ENCODE measurements around the gene CLEC2L.
"Not testable (repeated sequence)": the region's sequence is repeated elsewhere in the genome, so short reads cannot be mapped to it uniquely, and the experiment has no call there.

CLEC2L gene

DNA sequence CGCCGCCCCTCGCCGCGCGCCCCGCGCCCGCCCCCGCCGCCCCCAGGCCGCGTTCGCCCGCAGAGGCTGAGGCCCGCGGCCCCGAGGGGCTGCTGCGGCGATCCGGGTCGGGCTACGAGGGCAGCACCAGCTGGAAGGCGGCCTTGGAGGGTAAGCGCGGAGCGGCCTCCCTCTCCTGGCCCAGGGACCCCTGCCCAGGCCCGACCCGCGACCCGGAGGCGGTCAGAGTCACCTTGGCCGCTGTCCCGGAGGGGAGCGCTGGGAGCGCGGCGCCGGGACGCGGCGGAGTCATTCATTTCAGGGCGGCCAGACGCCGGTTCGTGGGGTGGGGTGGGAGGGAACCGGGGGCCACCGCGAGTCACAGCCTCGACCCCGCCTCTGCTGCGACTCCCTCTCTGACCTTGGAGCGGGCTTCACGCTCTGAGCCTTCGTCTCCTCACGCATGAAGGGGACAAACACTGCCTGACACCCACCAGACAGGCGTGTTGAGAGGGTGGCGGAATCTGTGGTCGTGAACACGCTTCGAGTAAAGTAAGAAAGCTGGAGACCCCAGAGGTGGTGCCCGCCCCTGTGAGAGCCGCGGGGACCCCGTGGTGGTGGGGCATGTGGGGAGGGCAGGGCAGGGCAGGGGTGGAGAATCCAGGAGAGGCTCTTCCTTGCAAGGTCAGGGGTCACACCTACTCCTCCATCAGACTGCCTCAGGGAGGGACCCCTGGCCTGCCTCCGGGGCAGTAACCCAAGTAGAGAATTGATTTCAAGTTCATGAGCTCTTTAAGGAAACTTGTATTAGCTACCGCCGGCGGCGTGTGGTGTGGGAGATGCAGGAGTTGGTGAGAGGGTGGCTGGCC is 707 bp downstream of the CLEC2L start:
- FAIRE-seq: no peak

DNA sequence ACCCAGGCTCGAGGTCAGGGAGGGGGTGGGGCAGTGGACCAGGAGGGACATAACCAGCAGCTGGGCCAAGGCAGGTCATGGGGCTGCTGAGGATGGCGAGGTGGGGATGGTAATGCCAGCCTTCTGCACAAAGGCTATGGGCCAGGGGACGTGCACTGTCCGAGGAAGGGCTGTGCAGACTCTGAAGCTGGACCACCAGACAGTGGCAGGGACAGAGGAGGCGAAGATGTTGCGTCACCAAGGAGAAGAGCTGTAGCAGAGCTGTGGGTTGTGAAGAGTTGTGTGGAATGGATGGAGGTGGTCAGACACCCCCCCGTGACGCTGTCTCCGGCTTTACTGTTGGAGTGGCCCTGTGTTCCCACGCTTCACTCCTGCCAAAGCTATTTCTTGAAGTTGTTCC is 1.8 kb downstream of the CLEC2L start:
- no peak for FAIRE-seq

DNA sequence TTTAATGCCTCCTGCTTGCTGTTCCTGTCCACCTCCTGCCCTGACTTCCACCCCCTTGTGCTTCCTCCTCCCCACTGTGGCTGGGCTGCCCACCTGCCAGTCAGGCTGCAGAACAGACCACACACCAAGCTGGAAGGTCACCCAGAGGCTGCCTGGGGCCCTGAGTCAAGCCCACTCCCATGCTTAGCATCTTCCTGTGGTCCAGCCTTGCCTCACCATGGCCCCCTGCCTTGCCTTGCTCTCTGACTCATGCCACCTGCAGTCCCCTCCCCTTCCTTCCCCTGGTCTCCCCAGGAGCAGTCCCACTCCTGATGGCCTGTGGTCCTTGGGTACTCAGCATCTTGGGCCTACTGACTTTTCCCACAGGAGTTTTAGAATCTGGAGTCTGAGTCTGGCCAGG is 2.3 kb downstream of the CLEC2L start:
- no peak for FAIRE-seq

DNA sequence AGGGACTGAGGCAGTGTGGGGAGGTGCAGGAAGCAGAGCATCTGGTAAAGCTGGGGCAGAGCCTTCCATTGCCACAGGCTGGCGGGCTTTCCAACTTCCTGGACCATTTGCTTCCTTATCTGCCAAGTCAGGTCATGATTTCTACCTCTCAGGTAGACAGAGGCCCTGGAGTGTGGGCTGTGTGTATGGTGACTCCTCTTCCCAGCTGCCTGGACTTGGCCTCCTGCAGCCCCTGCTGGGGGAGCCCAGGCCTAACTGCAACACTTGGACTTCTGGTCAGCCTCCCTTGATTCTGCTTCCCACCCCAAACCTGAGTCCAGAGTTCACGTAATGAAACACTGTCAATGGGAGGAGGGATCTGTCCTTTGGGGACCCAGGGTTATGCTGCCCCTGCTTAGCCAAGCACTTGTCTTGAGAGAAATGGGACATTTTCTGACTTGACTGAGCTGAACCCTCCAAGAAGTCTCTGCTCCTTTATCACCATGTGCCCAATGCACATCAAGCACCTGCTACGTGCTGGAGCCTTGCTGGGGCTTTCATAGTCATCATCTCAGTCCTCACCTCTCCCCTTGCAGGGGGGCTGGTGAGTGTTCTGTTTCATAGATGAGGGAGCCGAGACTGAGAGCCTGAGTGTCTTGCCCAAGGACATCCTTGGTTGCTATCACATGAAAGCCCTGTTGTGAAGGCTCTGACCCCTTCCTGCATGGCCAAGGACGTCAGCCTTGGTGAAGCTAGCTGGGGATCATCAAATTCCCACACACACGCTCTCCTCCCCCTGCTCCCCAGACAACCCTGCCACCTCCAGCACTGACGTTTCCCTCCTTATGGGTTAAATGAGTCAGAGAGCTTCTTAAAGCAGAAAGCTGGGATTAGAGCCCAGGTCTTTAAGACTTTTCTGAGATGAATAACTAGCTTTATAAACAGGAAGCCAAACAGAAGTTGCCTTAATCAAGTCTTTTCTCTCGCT is 3.4 kb downstream of the CLEC2L start:
- FAIRE-seq: no peak

DNA sequence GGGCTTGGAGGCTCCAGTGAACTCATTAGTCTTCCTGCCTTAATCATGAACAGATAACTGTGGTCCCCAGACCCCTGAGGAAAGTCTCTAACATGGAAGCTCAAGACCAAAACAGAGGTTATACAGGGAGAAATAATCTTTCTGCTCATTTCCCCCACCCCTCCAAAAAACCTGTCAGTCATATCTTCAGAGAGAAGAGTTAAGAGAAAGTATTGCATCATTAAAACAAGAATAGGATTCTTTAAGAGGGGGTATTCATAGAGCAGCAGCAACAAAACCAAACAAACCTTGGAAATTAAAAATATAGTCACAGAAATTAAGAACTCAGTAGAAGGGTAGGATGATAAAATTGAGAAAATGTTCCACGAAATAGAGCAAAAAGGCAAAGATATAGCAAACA is 7.6 kb downstream of the CLEC2L start:
- no peak for FAIRE-seq

DNA sequence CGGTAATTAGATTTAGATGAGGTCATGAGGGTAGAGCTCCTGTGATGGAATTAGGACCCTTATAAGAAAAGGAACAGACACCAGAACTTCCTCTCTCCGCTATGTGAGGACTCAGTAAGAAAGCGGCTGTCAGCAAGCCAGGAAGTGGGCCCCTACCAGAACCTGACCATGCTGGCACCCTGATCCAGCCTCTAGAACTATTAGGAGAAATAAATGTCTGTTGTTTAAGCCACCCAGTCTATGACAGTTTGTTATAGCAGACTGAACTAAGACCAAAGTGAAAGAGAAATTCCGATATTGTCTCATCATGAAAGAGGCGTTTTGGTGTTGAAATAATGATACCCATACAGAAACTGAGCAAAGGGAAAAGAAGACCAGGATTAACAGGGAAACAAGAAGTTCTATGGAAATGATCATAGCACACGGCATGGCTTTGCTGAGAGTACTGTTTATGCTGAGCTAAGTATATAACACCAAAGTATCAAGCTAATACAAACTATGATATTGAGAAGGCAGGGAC is 9.2 kb downstream of the CLEC2L start:
- no peak for FAIRE-seq

DNA sequence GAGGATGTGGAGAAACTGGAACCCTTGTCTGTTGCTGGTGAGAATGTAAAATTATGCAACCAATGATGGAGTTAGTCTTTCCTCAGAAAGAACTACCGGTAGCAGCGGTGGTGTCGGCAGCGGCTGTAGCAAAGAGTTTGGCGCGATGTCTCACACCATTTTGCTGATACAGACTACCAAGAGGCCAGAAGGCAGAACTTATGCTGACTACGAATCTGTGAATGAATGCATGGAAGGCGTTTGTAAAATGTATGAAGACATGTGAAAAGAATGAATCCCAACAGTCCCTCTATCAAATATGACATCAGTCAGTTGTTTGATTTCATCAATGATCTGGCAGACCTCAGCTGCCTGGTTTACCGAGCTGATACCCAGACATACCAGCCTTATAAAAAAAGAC is 10.6 kb downstream of the CLEC2L start:
- no peak for FAIRE-seq

DNA sequence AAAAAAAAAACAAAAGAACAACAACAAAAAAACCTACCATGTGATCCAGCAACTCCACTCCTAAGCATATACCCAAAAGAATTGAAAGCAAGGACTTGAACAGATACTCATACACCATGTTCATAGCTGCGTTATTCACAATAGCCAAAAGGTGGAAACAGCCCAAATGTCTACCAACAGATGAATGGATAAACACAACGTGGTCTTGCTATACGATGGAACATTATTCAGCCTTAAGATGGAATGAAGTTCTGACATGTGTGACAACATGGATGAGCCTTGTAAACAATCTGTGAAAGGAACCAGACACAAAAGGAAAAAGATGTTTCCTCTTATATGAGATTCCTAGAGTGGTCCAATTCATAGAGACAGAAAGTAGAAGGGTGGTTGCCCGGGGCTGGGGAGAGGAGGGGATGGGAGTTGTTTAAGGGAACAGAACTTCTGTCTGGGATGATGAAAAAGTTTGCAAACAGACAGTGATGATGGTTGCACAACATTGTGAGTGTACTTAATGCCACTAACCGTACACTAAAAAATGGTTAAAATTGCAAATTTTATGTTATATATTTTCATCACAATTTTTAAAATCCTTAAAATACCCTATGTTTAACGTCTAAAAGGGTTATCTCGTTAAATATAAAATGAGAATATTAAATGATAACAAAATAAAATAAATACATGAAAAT is 11.6 kb downstream of the CLEC2L start:
- no peak for FAIRE-seq

DNA sequence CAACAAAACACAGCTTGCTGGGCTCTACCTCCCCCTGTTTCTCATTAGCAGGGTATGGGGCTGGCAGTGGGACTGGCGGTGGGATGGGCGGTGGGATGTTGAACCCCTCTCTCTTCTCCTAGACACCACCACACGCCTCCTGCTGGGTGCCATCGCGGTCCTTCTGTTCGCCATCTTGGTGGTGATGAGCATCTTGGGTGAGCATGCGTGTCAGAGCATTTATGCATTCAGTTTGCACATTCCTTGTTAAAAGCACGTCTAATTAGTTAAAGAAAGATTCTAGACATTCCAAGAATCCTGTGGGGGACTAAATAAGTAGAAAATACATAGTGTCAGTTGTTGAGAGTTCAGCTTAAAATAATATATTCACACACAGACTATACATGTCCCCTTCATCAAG is 12.7 kb downstream of the CLEC2L start:
- FAIRE-seq: no peak

DNA sequence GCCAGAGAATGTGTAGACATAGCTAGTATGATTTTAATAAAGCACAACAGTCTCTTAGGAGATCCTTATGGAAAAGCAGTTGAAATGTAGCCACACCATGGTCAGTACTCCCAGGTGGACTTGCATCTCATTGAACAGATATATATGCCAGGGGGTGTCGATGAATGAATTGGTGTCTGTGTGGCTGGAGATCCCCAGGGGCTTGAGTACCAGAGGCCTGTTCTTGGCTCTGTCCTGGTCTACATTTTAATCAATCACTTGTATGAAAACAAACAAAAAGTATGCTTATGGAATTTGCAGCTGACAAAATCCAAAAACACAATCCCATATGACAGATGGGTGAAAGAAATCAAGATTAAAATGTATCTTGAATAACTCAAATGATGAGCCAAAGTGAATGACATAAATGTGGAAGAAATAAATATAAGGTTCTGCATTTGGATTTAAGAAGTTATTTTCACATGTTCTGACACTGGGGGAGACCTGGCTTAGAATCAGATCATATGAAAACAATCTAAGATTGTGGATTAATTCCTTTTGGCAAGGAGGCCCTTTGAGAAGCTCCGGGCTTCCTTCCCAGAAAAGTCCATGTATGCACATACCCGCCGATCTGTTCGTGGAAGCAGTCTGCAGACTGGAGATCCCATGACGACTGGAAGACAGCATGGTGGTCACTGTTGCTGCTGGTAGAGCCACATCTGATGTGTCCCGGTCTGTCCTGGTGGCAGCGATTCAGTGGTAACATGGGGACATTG is 15.6 kb downstream of the CLEC2L start:
- no peak for FAIRE-seq

DNA sequence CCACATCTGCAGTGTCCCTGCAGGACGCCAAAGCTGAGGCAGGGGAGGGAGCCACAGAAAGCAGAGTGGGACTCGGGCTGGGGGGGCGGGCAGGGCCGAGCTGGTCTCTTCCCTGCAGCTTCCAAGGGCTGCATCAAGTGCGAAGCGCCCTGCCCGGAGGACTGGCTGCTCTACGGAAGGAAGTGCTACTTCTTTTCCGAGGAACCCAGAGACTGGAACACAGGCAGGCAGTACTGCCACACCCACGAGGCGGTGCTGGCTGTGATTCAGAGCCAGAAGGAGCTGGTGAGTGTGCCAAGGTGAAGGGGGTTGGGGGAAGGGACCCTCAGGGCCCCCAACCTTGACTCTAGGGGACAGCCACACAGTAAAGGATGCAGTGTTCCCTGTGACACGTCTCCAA is 16.7 kb downstream of the CLEC2L start:
- no peak for FAIRE-seq

DNA sequence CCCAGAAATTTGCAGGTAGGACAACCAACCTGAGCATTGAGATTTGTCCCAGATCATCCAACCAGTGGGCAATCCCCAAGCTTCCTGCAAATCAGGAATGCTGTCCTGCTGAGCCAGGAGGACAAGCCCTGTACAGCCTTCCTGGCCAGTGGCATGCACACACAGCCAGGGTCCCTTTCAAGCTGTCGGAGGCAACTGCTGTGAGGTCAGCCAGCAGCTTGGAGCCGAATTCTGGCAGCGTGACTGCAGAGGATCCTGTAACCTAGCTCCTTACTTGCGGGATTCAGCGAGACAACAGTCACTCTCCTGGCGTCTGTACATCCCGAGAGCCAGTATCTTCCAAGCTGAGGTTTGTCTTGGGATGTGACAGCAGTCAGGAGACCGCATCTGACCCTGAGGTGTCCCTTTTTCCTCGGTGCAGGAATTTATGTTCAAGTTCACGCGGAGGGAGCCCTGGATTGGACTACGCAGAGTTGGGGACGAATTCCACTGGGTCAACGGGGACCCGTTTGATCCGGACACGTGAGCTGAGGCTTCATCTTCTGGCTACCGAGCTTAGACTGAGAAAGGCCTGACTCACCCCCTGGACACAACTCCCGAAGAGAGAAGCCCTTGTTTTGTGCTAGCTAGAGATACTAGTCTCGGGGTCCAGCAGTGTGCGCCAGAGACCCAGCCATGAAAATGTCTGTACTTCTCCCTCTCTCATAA is 18.3 kb downstream of the CLEC2L start:
- no peak for FAIRE-seq

DNA sequence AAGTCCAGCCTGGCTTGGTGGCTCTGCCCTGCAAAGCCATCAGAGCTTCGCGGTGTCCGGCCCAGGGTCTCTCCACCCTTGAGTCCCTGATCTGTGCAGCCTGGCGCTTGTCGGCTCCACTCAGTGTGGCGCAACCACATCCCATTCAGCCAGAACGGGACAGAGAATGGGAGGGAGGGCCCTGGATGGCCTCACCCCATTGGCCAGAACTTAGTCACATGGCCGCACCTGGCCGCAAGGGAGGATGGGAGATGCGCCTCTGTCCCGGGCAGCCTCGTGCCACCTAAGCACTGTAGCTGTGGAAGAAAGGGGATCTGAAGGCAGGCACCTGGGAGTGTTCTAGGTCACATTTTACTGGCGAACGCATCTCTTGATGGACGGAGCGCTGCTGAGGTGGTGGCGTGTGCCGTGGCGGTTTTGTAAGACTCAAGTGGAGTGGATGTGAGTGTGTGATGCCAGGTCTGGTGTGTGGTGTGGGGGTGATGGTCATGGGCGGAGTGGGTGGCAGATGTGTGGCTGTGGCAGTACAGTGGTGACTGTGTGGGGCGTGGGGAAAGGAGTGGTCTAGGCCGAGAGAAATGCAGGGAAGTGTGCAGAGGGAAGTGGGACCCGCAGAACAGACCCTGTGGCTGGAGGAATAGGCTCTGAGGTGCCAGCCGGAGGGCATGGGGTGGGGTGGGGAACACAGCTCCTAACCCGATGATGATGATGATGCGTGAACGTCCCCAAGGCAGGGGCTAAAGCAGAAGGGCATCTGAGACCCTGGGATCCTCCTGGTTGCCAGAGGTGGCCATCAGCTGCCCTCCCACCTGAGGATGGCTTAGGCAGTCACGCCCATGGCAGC is 19.0 kb downstream of the CLEC2L start:
- no peak for FAIRE-seq

DNA sequence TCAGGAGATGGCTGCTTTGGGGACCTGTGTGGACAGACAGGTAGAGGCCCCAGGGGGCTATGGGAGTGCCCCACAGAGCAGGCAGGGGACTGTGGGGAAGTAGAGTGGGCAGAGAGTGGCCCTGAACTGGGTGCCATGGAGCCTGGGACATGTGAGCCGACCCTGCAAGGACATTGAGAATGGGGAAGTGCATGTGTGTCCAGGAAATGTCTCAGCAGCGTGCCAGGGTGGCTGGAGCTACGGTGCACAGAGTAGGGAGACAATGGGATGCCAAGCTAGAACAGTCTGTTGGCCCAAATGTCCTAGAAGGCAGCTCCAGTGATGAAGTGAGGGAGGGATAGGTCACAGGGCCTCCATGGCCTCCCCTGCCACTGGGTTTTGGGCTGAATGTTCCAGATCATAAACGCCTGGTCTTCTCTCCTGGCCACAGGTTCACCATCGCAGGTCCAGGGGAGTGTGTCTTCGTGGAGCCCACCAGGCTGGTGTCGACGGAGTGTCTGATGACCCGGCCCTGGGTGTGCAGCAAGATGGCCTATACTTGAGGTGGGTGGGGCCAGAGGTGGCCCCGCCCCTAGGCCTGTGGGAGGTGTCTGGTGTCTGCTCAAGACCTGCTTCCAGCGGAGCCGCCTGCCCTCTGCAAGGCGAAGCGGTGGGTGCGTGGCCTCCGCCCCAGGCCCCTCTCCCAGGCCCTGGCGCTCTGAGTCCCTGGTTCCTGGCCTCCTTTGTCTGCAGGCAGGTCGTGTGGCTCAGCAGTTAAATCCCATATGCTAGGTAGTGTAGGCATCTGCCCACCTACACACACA is 20.5 kb downstream of the CLEC2L start:
- no peak for FAIRE-seq

DNA sequence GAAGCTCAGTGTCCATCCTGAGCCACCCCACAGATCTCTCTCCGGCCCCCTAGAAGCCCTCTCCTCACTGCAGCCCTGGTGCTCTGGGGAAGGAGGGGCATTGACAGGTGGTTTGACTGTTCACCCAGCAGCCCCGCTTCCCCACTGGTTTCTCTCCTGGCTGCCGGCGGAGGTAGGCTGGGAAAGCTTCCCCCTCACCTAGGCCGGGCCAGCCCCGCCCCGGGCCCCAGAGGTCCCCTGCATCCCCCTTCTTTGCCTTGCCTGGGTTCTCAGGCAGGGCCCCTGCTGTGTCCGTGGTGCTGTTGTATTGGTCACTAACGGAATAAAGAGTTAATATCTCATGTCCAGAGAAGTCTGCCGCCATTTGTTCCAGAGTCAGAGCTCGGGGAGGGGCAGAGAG is 21.2 kb downstream of the CLEC2L start:
- FAIRE-seq: no peak

DNA sequence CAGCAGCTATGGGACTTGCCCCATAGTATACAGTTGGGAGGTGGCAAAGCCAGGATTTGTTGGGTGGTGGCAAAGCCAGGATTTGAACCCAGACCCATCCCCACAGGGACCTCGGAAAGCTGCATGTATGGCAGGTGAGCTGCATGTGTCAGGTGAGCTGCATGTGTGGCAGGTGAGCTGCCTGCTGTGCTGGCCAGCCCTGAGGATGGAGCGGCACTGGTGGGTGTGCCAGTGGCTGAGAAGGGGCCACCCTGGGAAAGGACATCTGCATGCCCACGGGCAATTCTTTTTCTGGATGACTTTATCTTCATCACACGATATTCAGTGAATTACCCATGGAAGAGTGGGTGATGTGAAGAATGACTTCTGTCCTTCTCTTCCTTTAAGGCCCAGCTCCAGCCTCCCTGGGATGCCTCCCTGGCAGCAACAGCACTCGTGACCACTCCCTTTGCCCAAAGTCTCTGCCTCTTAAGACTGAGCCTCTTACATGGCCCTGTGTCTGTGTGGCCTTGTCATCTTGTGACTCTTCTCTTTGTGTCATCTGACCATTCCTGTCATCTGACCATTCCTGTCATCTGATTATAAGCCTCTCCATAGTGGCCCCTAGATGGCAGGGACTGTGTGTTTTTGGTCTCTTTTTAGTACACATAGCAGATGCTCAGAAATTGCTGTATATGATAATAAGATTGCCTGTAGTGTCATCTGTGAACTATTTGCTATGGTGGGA is 25.0 kb downstream of the CLEC2L start:
- FAIRE-seq: no peak

DNA sequence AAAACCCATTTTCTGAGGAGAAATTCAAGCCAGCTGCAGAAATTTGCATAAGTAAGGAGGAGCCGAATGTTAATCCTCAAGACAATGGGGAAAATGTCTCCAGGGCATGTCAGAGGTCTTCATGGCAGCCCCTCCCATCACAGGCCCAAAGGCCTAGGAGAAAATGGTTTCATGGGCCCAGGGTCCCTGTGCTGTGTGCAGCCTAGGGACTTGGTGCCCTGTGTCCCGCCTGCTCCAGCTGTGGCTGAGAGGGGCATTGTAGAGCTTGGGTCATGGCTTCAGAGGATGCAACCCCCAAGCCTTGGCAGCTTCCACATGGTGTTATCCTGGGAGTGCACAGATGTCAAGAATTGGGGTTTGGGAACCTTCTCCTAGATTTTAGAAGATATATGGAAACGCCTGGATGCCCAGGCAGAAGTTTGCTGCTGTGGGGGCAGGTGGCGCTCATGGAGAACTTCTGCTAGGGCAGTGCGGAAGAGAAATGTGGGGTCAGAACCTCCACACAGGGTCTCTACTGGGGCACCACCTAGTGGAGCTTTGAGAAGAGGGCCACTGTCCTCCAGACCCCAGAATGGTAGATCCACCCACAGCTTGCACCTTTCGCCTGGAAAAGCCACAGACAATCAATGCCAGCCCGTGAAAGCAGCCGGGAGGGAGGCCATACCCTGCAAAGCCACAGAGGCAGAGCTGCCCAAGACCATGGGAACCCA is 30.7 kb downstream of the CLEC2L start:
- not testable (repeated sequence) for FAIRE-seq

DNA sequence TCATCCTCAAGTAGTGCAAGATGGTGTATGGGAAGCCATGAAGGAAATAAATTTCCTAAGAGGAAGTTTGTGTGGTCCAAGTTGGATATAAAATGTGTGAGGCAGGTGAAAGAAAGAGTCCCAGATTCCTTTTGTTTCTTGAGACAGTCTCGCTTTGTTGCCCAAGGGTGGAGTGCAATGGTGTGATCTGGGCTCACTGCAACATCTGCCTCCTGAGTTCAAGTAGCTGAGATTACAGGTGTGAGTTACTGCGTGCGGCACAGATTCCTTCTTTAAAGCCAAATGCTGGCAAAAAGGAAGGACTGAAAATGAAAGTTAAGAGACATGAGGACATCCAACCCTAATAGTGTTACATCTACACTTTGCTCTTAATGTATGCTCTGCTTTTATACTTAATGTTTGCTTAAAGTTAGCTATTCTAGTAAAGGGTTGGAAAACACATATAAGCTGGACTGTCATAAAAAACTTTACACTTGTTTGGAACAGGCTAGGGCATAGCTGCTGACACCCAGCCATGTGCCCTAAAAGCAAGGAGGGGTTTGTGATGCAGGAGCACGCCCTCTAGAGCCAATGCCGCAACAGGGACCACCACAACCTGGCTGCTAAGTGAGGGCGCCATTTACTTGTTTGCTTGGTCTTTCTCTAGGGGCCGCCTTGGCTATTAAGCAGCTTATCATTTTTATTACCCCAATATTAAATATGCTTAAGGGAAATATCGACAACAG is 34.5 kb downstream of the CLEC2L start:
- no peak for FAIRE-seq

Data from TTC549 (cell line).